KMS-11 (cell line): Measurements from ENCODE around the gene ASXL3.

Source experiments
- H2AFZ ChIP-seq: fragments of 200-600 bp; sonication (generic); 2 replicates; pipeline ENCODE4 v1.6.1; 2016; ENCODE audit warnings: antibody characterized with exemption, mixed run types, low read depth
- H3K27ac ChIP-seq: fragments of 200-600 bp; sonication (generic); 2 replicates; pipeline ENCODE4 v1.6.1; 2016; ENCODE audit warnings: mild to moderate bottlenecking, mixed run types
- H3K27me3 ChIP-seq: fragments of 200-600 bp; sonication (generic); 2 replicates; pipeline ENCODE4 v1.6.1; 2017; ENCODE audit warnings: mild to moderate bottlenecking, low read depth, mixed run types, moderate library complexity; ENCODE audit not compliant: insufficient read depth
- H3K36me3 ChIP-seq: fragments of 200-600 bp; sonication (generic); 2 replicates; pipeline ENCODE4 v1.6.1; 2017; ENCODE audit warnings: mild to moderate bottlenecking, mixed run types; ENCODE audit not compliant: insufficient read depth
- H3K4me1 ChIP-seq: fragments of 200-600 bp; sonication (generic); 2 replicates; pipeline ENCODE4 v1.6.1; 2016; ENCODE audit warnings: mild to moderate bottlenecking, low read depth, mixed run types; ENCODE audit not compliant: poor library complexity, severe bottlenecking
- H3K4me2 ChIP-seq: fragments of 200-600 bp; sonication (generic); 2 replicates; pipeline ENCODE4 v1.7.0; 2016; ENCODE audit warnings: mild to moderate bottlenecking, mixed run types
- H3K4me3 ChIP-seq: fragments of 200-600 bp; sonication (generic); IDR thresholded peaks from 2 replicates; pipeline ENCODE4 v1.6.1; 2017; ENCODE audit warnings: low read depth, low read length, mixed read lengths; ENCODE audit not compliant: insufficient read depth
- H3K79me2 ChIP-seq: fragments of 200-600 bp; sonication (generic); 2 replicates; pipeline ENCODE4 v1.6.1; 2016; ENCODE audit warnings: low read depth, mixed run types; ENCODE audit not compliant: insufficient read depth
- H3K9ac ChIP-seq: fragments of 200-600 bp; sonication (generic); 2 replicates; pipeline ENCODE4 v1.6.1; 2016; ENCODE audit warnings: mild to moderate bottlenecking, mixed run types
- H4K20me1 ChIP-seq: fragments of 200-600 bp; sonication (generic); 2 replicates; pipeline ENCODE4 v1.6.1; 2016; ENCODE audit warnings: mild to moderate bottlenecking, mixed run types; ENCODE audit not compliant: insufficient read depth
- CTCF ChIP-seq: fragments of 200-600 bp; sonication (generic); conservative IDR thresholded peaks from 2 replicates; pipeline ENCODE4 v1.6.1; 2017; ENCODE audit warnings: low read depth, mild to moderate bottlenecking, antibody characterized with exemption, low read length, moderate library complexity, mixed read lengths

Gene ASXL3

GRCh38 chr18:33755391-33755790 is 177.4 kb downstream of the ASXL3 start:
- Histone ChIP-seq H3K27ac (no peak overlapping the region), H3K36me3 (no peaks in the 10 kb centered on the region), H3K4me3 (no peak overlapping the region), H4K20me1 (no peaks in the 10 kb centered on the region), H3K4me2 (no peak overlapping the region), H3K79me2 (no peaks in the 10 kb centered on the region), H3K9ac (no peak overlapping the region), H2AFZ (no peak overlapping the region), H3K4me1 (peaks cover 11% of the 10 kb centered on the region), H3K27me3 (no peaks in the 10 kb centered on the region)
- TF ChIP-seq CTCF = no peak

- Histone ChIP-seq H4K20me1 (no peaks in the 10 kb centered on the region), H3K27ac (no peak overlapping the region), H3K4me3 (no peak overlapping the region), H3K4me1 (peaks cover 10% of the 10 kb centered on the region), H3K36me3 (no peaks in the 10 kb centered on the region), H3K27me3 (no peaks in the 10 kb centered on the region), H3K9ac (no peak overlapping the region), H2AFZ (no peak overlapping the region), H3K79me2 (no peaks in the 10 kb centered on the region), H3K4me2 (no peak overlapping the region)
- no peak for TF ChIP-seq CTCF
Measured at GRCh38 chr18:33755931-33756560, 178.0 kb downstream of the ASXL3 start.

GRCh38 chr18:33757037-33757436 is 179.0 kb downstream of the ASXL3 start:
- TF ChIP-seq CTCF = no peak

GRCh38 chr18:33761363-33761762 is 183.3 kb downstream of the ASXL3 start:
- H3K79me2 ChIP-seq = no peaks in the 10 kb centered on the region
- H3K4me3 ChIP-seq = no peak overlapping the region
- H3K9ac ChIP-seq = no peak overlapping the region
- no peaks in the 10 kb centered on the region for H3K36me3 ChIP-seq
- H3K27ac ChIP-seq = no peak overlapping the region
- no peak overlapping the region for H3K4me2 ChIP-seq
- peak; percentile 55; the same call in 1 of the 2 replicates for TF ChIP-seq CTCF
- H2AFZ ChIP-seq = no peak overlapping the region
- no peaks in the 10 kb centered on the region for H3K27me3 ChIP-seq
- no peaks in the 10 kb centered on the region for H4K20me1 ChIP-seq
- H3K4me1 ChIP-seq = no peaks in the 10 kb centered on the region

More at GRCh38 chr18:33757037-33757436, 179.0 kb downstream of the ASXL3 start:
- no peaks in the 10 kb centered on the region for H3K79me2 ChIP-seq
- H3K27ac ChIP-seq = no peak overlapping the region
- no peak overlapping the region for H3K9ac ChIP-seq
- H2AFZ ChIP-seq = no peak overlapping the region
- H3K27me3 ChIP-seq = no peaks in the 10 kb centered on the region
- H4K20me1 ChIP-seq = no peaks in the 10 kb centered on the region
- H3K4me1 ChIP-seq = peaks cover under 1% of the 10 kb centered on the region
- H3K4me3 ChIP-seq = no peak overlapping the region
- no peaks in the 10 kb centered on the region for H3K36me3 ChIP-seq
- H3K4me2 ChIP-seq = no peak overlapping the region
